ENCODE measurements around the gene MSRB1.

DNA sequence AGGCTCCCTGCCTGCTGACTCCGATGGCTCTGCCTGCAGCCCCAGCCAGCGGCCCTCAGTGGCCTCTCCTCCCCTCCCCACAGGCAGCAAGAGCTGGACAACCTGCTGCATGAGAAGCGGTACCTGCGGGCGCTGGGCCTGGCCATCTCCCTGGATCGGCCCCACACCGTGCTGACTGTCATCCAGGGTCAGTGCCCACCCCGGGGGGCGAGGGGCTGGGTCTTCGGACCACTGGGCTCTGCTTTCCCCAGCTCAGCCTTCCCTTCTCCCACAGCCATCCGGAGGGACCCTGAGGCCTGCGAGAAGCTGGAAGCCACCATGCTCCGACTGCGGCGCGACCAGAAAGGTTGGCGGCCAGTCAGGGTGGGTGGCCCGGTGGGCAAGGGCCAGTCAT is 34.9 kb upstream of the MSRB1 start:
- TF ChIP-seq POLR2AphosphoS5 (IDR thresholded peaks at IDR 0.05), result no peak
- TF ChIP-seq, protein P1, sequence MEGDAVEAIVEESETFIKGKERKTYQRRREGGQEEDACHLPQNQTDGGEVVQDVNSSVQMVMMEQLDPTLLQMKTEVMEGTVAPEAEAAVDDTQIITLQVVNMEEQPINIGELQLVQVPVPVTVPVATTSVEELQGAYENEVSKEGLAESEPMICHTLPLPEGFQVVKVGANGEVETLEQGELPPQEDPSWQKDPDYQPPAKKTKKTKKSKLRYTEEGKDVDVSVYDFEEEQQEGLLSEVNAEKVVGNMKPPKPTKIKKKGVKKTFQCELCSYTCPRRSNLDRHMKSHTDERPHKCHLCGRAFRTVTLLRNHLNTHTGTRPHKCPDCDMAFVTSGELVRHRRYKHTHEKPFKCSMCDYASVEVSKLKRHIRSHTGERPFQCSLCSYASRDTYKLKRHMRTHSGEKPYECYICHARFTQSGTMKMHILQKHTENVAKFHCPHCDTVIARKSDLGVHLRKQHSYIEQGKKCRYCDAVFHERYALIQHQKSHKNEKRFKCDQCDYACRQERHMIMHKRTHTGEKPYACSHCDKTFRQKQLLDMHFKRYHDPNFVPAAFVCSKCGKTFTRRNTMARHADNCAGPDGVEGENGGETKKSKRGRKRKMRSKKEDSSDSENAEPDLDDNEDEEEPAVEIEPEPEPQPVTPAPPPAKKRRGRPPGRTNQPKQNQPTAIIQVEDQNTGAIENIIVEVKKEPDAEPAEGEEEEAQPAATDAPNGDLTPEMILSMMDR (IDR thresholded peaks at IDR 0.05 in 8 of 11, conservative IDR thresholded peaks at IDR 0.05 in 3 of 11), result no peak

All from spleen (tissue), 7 donors.